HepG2 (cell line): ENCODE measurements around the gene NT5C3B. TPM values are rescaled to one million over a fixed set of nuclear protein-coding genes. Genes with fewer than 3 reads are reported as not detected.

ENCODE experiments used
- FOSL1 ChIP-seq: sonication (generic); formaldehyde crosslinking; IDR thresholded peaks from 2 replicates; pipeline ENCODE4 v1.9.0; 2021; ENCODE audit warnings: missing genetic modification reagents, borderline replicate concordance
- NONO ChIP-seq, 2 experiments: fragments of 450-650 bp in 1 of 2; sonication (generic) in 1 of 2; formaldehyde crosslinking in 1 of 2; IDR thresholded peaks in 1 of 2; conservative IDR thresholded peaks in 1 of 2; 2 replicates each; pipeline versions ENCODE4 v1.6.1 to v1.8.0; 2017 to 2022; ENCODE audit warnings: mild to moderate bottlenecking in 1 of 2, missing genetic modification reagents in 1 of 2, moderate library complexity in 1 of 2
- REPIN1 ChIP-seq: sonication (generic); formaldehyde crosslinking; IDR thresholded peaks from 2 replicates; pipeline ENCODE4 v1.8.0; 2022; ENCODE audit warnings: missing genetic modification reagents, low read depth, mild to moderate bottlenecking, borderline replicate concordance
- RFX3 ChIP-seq: IDR thresholded peaks from 2 replicates; pipeline ENCODE4 v1.6.1; 2016; ENCODE audit warnings: missing biosample characterization, missing genetic modification reagents
- SIX1 ChIP-seq: sonication (generic); formaldehyde crosslinking; IDR thresholded peaks from 2 replicates; pipeline ENCODE4 v1.4.0; 2020; ENCODE audit warnings: missing genetic modification reagents, borderline replicate concordance
- TAF15 ChIP-seq: fragments of 200-400 bp; formaldehyde crosslinking; IDR thresholded peaks from one replicate; pipeline ENCODE4 v1.6.1; 2018; ENCODE audit warnings: mild to moderate bottlenecking, low read depth, low read length; ENCODE audit not compliant: poor library complexity, severe bottlenecking
- THAP11 ChIP-seq: IDR thresholded peaks from 2 replicates; pipeline ENCODE4 v1.6.1; 2016; ENCODE audit warnings: missing biosample characterization, missing genetic modification reagents
- TRIM24 ChIP-seq: sonication (generic); formaldehyde crosslinking; IDR thresholded peaks from 2 replicates; pipeline ENCODE4 v1.8.0; 2022; ENCODE audit warnings: mild to moderate bottlenecking, missing genetic modification reagents
- ZBTB7A ChIP-seq: sonication (generic); formaldehyde crosslinking; IDR thresholded peaks from 2 replicates; pipeline ENCODE4 v1.8.0; 2022; ENCODE audit warnings: mild to moderate bottlenecking, missing genetic modification reagents
- ZNF136 ChIP-seq: sonication (generic); formaldehyde crosslinking; IDR thresholded peaks from 2 replicates; pipeline ENCODE4 v1.8.1; 2022; ENCODE audit warnings: low read depth, mild to moderate bottlenecking, moderate library complexity, missing genetic modification reagents
- ZNF143 ChIP-seq: sonication (generic); formaldehyde crosslinking; IDR thresholded peaks from 2 replicates; pipeline ENCODE4 v1.4.0; 2020; ENCODE audit warnings: missing genetic modification reagents
- ZNF556 ChIP-seq: sonication (generic); formaldehyde crosslinking; IDR thresholded peaks from 2 replicates; pipeline ENCODE4 v1.4.0; 2020; ENCODE audit warnings: mild to moderate bottlenecking, missing genetic modification reagents, borderline replicate concordance
- ZNF572 ChIP-seq: sonication (generic); formaldehyde crosslinking; IDR thresholded peaks from 2 replicates; pipeline ENCODE4 v1.5.1; 2020; ENCODE audit warnings: mild to moderate bottlenecking, missing genetic modification reagents
- ZNF83 ChIP-seq: sonication (generic); formaldehyde crosslinking; IDR thresholded peaks from 2 replicates; pipeline ENCODE4 v1.4.0; 2020; ENCODE audit warnings: missing genetic modification reagents, mild to moderate bottlenecking, borderline replicate concordance
- ZSCAN20 ChIP-seq: sonication (generic); formaldehyde crosslinking; IDR thresholded peaks from 2 replicates; pipeline ENCODE4 v1.4.0; 2020; ENCODE audit warnings: missing genetic modification reagents, mild to moderate bottlenecking, borderline replicate concordance
- ZZZ3 ChIP-seq: sonication (generic); formaldehyde crosslinking; IDR thresholded peaks from 2 replicates; pipeline ENCODE4 v1.4.0; 2020; ENCODE audit warnings: missing genetic modification reagents, mild to moderate bottlenecking, borderline replicate concordance
- polyA plus RNA-seq, 8 experiments: library from polyadenylated mRNA; depleted of rRNA in 3 of 8; stranded (reverse) in 7 of 8; unstranded in 1 of 8; fragments of >200 nt; fragmentation: Illumina TruSeq in 4 of 8; extraction: Trizol in 4 of 8; gene quantifications; 2 replicates each; pipeline versions ENCODE4 v1.2.1 to v1.2.3, GENCODE V29; 2011 to 2016; ENCODE audit warnings: low read depth in 4 of 8, missing spikeins in 1 of 8, mixed read lengths in 1 of 8; ENCODE audit not compliant: insufficient read depth in 1 of 8
- total RNA-seq, 5 experiments: library from RNA; depleted of rRNA; stranded (reverse); fragments of >200 nt; fragmentation: Illumina TruSeq; extraction: Trizol; gene quantifications; 2 replicates each; pipeline ENCODE4 v1.2.3, GENCODE V29; 2016; ENCODE audit warnings: low read depth in 1 of 5
- TF ChIP-seq, protein P1 (sequence below): sonication (generic); formaldehyde crosslinking; IDR thresholded peaks from 2 replicates; pipeline ENCODE4 v1.4.0; 2020; ENCODE audit warnings: missing genetic modification reagents
- TF ChIP-seq, protein P2 (sequence below): sonication (generic); formaldehyde crosslinking; conservative IDR thresholded peaks from 2 replicates; pipeline ENCODE4 v1.4.0; 2020; ENCODE audit warnings: missing genetic modification reagents
- TF ChIP-seq, protein P3 (sequence below): sonication (generic); formaldehyde crosslinking; IDR thresholded peaks from 2 replicates; pipeline ENCODE4 v1.4.0; 2020; ENCODE audit warnings: missing genetic modification reagents

NT5C3B gene
- total and polyA plus RNA-seq, 2 of the 13 experiments (the other 11 are each of a cell fraction or from before 2014, with no cell fraction given), result 104 to 126 TPM

DNA sequence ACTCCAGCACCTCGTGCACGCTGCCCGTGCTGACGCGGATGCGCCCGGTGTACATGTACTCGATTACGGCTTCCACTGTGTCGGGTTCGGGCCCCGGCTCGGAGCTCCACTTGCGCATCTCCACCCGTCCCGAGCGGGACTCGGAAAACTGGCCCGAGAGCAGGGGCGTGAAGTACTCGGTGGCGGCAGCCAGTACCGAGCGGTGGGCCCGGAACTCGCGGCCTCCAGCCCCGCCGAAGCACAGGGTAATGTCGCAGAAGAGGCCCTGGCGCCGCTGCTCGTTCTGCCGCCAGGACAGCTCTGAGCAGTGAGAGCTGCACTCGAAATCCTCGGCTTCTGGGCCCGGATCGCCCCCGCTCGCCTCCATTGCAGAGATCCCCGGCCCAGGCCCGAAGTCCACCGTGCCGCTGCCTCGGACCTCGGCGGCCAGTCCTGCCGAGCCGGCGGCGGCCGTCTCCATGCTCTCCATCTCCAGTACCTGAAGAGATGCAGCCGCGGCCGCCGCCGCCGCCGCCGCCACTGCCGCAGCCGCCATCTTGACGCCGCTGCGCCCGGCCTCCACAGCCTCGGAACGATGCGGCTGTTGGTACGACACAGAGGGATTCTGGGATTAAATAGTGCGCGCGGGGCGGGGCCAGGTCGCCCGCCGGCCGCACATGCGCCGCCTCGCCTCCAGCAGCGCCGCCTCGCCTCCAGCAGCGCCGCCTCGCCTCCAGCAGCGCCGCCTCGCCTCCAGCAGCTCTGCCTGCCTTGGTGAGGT is 29.0 kb upstream of the NT5C3B start, which contains the start of gene KLHL11 (continued):
- peak; percentile 85; the same call in 1 of the 2 replicates for TF ChIP-seq ZSCAN20
- TF ChIP-seq, protein P1, sequence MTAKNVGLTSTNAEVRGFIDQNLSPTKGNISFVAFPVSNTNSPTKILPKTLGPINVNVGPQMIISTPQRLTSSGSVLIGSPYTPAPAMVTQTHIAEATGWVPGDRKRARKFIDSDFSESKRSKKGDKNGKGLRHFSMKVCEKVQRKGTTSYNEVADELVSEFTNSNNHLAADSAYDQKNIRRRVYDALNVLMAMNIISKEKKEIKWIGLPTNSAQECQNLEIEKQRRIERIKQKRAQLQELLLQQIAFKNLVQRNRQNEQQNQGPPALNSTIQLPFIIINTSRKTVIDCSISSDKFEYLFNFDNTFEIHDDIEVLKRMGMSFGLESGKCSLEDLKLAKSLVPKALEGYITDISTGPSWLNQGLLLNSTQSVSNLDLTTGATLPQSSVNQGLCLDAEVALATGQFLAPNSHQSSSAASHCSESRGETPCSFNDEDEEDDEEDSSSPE, result peak; percentile 82
- TF ChIP-seq ZNF143 (CRISPR knock-in tag), result peak; percentile 90
- peak; percentile 55 for TF ChIP-seq ZNF556 (CRISPR knock-in tag)
- no peak for TF ChIP-seq ZBTB7A (CRISPR knock-in tag)
- no peak for TF ChIP-seq SIX1
- peak; percentile 53 for TF ChIP-seq ZZZ3 (CRISPR knock-in tag)
- peak; percentile 11 for TF ChIP-seq TAF15
- peak; percentile 22 for TF ChIP-seq REPIN1
- TF ChIP-seq ZNF83 (CRISPR knock-in tag), result 0 out of 2 replicates have a peak, but pooled peaks have one; percentile 26
- TF ChIP-seq FOSL1 (CRISPR knock-in tag), result no peak; the same call in 1 of the 2 replicates
- no peak for TF ChIP-seq TRIM24
- TF ChIP-seq RFX3 (CRISPR knock-in tag), result no peak
- TF ChIP-seq, protein P2, sequence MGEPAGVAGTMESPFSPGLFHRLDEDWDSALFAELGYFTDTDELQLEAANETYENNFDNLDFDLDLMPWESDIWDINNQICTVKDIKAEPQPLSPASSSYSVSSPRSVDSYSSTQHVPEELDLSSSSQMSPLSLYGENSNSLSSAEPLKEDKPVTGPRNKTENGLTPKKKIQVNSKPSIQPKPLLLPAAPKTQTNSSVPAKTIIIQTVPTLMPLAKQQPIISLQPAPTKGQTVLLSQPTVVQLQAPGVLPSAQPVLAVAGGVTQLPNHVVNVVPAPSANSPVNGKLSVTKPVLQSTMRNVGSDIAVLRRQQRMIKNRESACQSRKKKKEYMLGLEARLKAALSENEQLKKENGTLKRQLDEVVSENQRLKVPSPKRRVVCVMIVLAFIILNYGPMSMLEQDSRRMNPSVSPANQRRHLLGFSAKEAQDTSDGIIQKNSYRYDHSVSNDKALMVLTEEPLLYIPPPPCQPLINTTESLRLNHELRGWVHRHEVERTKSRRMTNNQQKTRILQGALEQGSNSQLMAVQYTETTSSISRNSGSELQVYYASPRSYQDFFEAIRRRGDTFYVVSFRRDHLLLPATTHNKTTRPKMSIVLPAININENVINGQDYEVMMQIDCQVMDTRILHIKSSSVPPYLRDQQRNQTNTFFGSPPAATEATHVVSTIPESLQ (CRISPR knock-in tag), result no peak
- TF ChIP-seq ZNF136 (CRISPR knock-in tag), result 0 out of 2 replicates have a peak, but pooled peaks have one; percentile 29
- 0 out of 2 replicates have a peak, but pooled peaks have one; percentile 69 for TF ChIP-seq ZNF572 (CRISPR knock-in tag)
- no peak for TF ChIP-seq NONO (IDR thresholded peaks at IDR 0.05)
- TF ChIP-seq NONO (CRISPR knock-in tag; conservative IDR thresholded peaks at IDR 0.05), result peak; percentile 84
- peak; percentile 87 for TF ChIP-seq THAP11 (CRISPR knock-in tag)
- TF ChIP-seq, protein P3, sequence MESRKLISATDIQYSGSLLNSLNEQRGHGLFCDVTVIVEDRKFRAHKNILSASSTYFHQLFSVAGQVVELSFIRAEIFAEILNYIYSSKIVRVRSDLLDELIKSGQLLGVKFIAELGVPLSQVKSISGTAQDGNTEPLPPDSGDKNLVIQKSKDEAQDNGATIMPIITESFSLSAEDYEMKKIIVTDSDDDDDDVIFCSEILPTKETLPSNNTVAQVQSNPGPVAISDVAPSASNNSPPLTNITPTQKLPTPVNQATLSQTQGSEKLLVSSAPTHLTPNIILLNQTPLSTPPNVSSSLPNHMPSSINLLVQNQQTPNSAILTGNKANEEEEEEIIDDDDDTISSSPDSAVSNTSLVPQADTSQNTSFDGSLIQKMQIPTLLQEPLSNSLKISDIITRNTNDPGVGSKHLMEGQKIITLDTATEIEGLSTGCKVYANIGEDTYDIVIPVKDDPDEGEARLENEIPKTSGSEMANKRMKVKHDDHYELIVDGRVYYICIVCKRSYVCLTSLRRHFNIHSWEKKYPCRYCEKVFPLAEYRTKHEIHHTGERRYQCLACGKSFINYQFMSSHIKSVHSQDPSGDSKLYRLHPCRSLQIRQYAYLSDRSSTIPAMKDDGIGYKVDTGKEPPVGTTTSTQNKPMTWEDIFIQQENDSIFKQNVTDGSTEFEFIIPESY (CRISPR knock-in tag), result peak; percentile 23; the same call in 1 of the 2 replicates
